ENCODE measurements around the gene UBL4A. TPM values are rescaled to one million over a fixed set of nuclear protein-coding genes. Genes with fewer than 3 reads are reported as not detected.
A peak's percentile ranks its signal among the peaks of the same experiment; 100 is the strongest.

Gene UBL4A
- total and polyA plus RNA-seq, 2 donors from 2014 or later = 26.1 to 35.2 TPM

- no peak overlapping the region for H3K9ac ChIP-seq (ENCODE audit: low read length in 3 of 3)
- no peaks in the 10 kb centered on the region for H3K36me3 ChIP-seq (ENCODE audit: control insufficient read depth in 2 of 3, insufficient read depth in 3 of 3, low read length in 3 of 3)
- H3K27ac ChIP-seq (ENCODE audit: low read depth in 2 of 2, low read length in 2 of 2) = no peak overlapping the region
- H3K4me3 ChIP-seq (ENCODE audit: low read length in 3 of 3) = no peak overlapping the region
- no peaks in the 10 kb centered on the region for H3K27me3 ChIP-seq (ENCODE audit: control insufficient read depth, insufficient read depth, low read length)
- DNase-seq = no peak
- peaks cover 0 to 6% (median 2%) of the 10 kb centered on the region in 3 donors for H3K4me1 ChIP-seq (ENCODE audit: control insufficient read depth in 2 of 3, insufficient read depth in 2 of 3, low read depth in 1 of 3, low read length in 3 of 3)
- no peak for FAIRE-seq
- intact Hi-C loops (cut with DNase I) = no loop called here
- H3K9me3 ChIP-seq (ENCODE audit: control insufficient read depth in 2 of 3, insufficient read depth in 1 of 3, low read length in 3 of 3) = no peaks in the 10 kb centered on the region
- TF ChIP-seq CTCF (IDR thresholded peaks at IDR 0.05; ENCODE audit: borderline replicate concordance, extremely low read depth, insufficient read depth) = no peak
Observed at GRCh38 chrX:154525606-154526490, 39.4 kb upstream of the UBL4A start.

GRCh38 chrX:154519389-154519788 is 33.0 kb upstream of the UBL4A start:
- Histone ChIP-seq H3K36me3 (ENCODE audit: control insufficient read depth in 2 of 3, insufficient read depth in 3 of 3, low read length in 3 of 3) (no peaks in the 10 kb centered on the region), H3K4me1 (ENCODE audit: control insufficient read depth in 2 of 3, insufficient read depth in 2 of 3, low read depth in 1 of 3, low read length in 3 of 3) (peaks cover 2 to 10% (median 3%) of the 10 kb centered on the region in 3 donors), H3K27ac (ENCODE audit: low read depth in 2 of 2, low read length in 2 of 2) (no peak overlapping the region), H3K4me3 (ENCODE audit: low read length in 3 of 3) (no peak overlapping the region), H3K9ac (ENCODE audit: low read length in 3 of 3) (no peak overlapping the region), H3K9me3 (ENCODE audit: control insufficient read depth in 2 of 3, insufficient read depth in 1 of 3, low read length in 3 of 3) (no peaks in the 10 kb centered on the region), H3K27me3 (ENCODE audit: control insufficient read depth, insufficient read depth, low read length) (no peaks in the 10 kb centered on the region)
- FAIRE-seq (no peak), DNase-seq (no peak)
- no peak for TF ChIP-seq CTCF (IDR thresholded peaks at IDR 0.05; ENCODE audit: borderline replicate concordance, extremely low read depth, insufficient read depth)
- intact Hi-C loops (cut with DNase I) = no loop called here

GRCh38 chrX:154517101-154517781 is 30.8 kb upstream of the UBL4A start:
- peak in 3 of 5 donors; percentile 25 to 75 (median 52) for DNase-seq
- TF ChIP-seq CTCF (IDR thresholded peaks at IDR 0.05; ENCODE audit: borderline replicate concordance, extremely low read depth, insufficient read depth) = no peak
- Histone ChIP-seq H3K9me3 (ENCODE audit: control insufficient read depth in 2 of 3, insufficient read depth in 1 of 3, low read length in 3 of 3) (no peaks in the 10 kb centered on the region), H3K4me3 (ENCODE audit: low read length in 3 of 3) (peak overlapping the region in 2 of 3 donors; percentile 75 to 76), H3K27me3 (ENCODE audit: control insufficient read depth, insufficient read depth, low read length) (no peaks in the 10 kb centered on the region), H3K36me3 (ENCODE audit: control insufficient read depth in 2 of 3, insufficient read depth in 3 of 3, low read length in 3 of 3) (peaks cover 0 to 3% (median 0%) of the 10 kb centered on the region in 3 donors), H3K4me1 (ENCODE audit: control insufficient read depth in 2 of 3, insufficient read depth in 2 of 3, low read depth in 1 of 3, low read length in 3 of 3) (peaks cover 2 to 10% (median 3%) of the 10 kb centered on the region in 3 donors), H3K9ac (ENCODE audit: low read length in 3 of 3) (peak overlapping the region in 2 of 3 donors; percentile 71 to 73), H3K27ac (ENCODE audit: low read depth in 2 of 2, low read length in 2 of 2) (peak overlapping the region; percentile 84 to 94)
- intact Hi-C loops (cut with DNase I) = no loop called here
- no peak for FAIRE-seq
